A549 (cell line): ENCODE results near the gene SIGLEC7.

Experiments used
- CEBPB ChIP-seq, 2 experiments: fragments of >200 bp in 1 of 2; sonication (Bioruptor Twin) in 1 of 2; formaldehyde crosslinking in 1 of 2; IDR thresholded peaks; 2 replicates each; pipeline ENCODE4 v1.6.1; 2012 to 2016
- CHD2 ChIP-seq: fragments of 150-350 bp; IDR thresholded peaks from 2 replicates; pipeline ENCODE4 v1.6.1; 2014; ENCODE audit warnings: low read length; ENCODE audit not compliant: partially characterized antibody
- CTCF ChIP-seq: fragments of >200 bp; sonication (Bioruptor Twin); formaldehyde crosslinking; IDR thresholded peaks from 3 replicates; pipeline ENCODE4 v1.5.1; 2016
- EP300 ChIP-seq, 2 experiments: fragments of >200 bp; sonication (Bioruptor Twin); formaldehyde crosslinking; IDR thresholded peaks; 2 replicates in 1 of 2; 3 replicates in 1 of 2; pipeline ENCODE4 v1.6.1; 2016 to 2017
- HDAC2 ChIP-seq: fragments of 200-600 bp; sonication (generic); IDR thresholded peaks from 2 replicates; pipeline ENCODE4 v1.6.1; 2016
- JUN ChIP-seq, 2 experiments: fragments of >200 bp; sonication (Bioruptor Twin); formaldehyde crosslinking; IDR thresholded peaks; 2 replicates in 1 of 2; 3 replicates in 1 of 2; pipeline ENCODE4 v1.6.1; 2016 to 2017
- MYC ChIP-seq: IDR thresholded peaks from 2 replicates; pipeline ENCODE4 v1.6.1; 2012; ENCODE audit warnings: mild to moderate bottlenecking, inconsistent platforms, low read length, improper control_type of control experiment, borderline replicate concordance
- RARB ChIP-seq: fragments of 250-450 bp; sonication (Bioruptor Pico); IDR thresholded peaks from 2 replicates; pipeline ENCODE4 v1.8.0; 2021; ENCODE audit warnings: mild to moderate bottlenecking, moderate library complexity
- RCOR1 ChIP-seq: fragments of 150-350 bp; IDR thresholded peaks from 2 replicates; pipeline ENCODE4 v1.6.1; 2014; ENCODE audit warnings: antibody characterized with exemption, low read length, low read depth
- TF ChIP-seq, protein P1 (sequence below): IDR thresholded peaks from 2 replicates; pipeline ENCODE4 v1.6.1; 2012

DNA sequence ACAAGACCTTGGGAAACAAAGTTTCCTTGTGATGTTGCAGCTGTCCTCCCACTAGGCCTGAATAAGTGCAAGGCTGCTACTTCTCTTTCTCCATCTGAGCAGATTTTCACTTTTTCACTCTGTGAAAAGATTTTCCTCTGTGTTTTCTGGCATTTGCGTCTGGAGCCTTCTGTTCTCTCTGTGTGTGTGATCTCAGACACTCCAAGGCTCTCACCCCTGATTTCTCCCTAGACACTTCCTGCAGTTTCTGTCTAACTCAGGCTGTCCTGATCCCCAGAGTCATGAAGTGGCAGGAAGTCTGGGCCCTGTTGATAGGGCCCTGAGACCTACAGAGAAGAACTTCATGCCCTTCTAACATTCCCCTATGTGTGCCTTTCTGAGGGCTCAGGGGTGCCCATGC is 37.2 kb downstream of the SIGLEC7 start:
- TF ChIP-seq EP300 (IDR thresholded peaks at IDR 0.05) = no peak
- TF ChIP-seq MYC = no peak
- TF ChIP-seq CTCF = no peak
- TF ChIP-seq, protein P1, sequence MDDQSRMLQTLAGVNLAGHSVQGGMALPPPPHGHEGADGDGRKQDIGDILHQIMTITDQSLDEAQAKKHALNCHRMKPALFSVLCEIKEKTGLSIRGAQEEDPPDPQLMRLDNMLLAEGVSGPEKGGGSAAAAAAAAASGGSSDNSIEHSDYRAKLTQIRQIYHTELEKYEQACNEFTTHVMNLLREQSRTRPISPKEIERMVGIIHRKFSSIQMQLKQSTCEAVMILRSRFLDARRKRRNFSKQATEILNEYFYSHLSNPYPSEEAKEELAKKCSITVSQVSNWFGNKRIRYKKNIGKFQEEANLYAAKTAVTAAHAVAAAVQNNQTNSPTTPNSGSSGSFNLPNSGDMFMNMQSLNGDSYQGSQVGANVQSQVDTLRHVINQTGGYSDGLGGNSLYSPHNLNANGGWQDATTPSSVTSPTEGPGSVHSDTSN = no peak
- TF ChIP-seq CHD2 = no peak
- no peak for TF ChIP-seq JUN (IDR thresholded peaks at IDR 0.05)
- no peak for TF ChIP-seq RARB (CRISPR knock-in tag)
- TF ChIP-seq HDAC2 = no peak
- TF ChIP-seq RCOR1 = no peak
- no peak for TF ChIP-seq CEBPB (IDR thresholded peaks at IDR 0.05)
